Astrocyte (in vitro differentiated cells and primary cell): ENCODE measurements around the gene TULP3. TPM values are rescaled to one million over a fixed set of nuclear protein-coding genes. Genes with fewer than 3 reads are reported as not detected.
A peak's percentile ranks its signal among the peaks of the same experiment; 100 is the strongest.

Experiments used
- DNase-seq: peaks from one replicate; pipeline ENCODE4 v3.0.0-alpha.2; 2010; ENCODE audit warnings: low read depth
- FAIRE-seq: peaks from 2 replicates; lab custom pipeline; 2011; peaks lifted over from hg19 to GRCh38; lab: Jason Lieb, UNC
- H2AFZ ChIP-seq: 2 replicates; pipeline ENCODE4 v1.6.0; 2012; ENCODE audit warnings: low read depth, low read length, inconsistent platforms
- H3K27ac ChIP-seq: 2 replicates; pipeline ENCODE4 v1.5.1; 2011; ENCODE audit warnings: low read depth, low read length, inconsistent platforms
- H3K27me3 ChIP-seq: 2 replicates; pipeline ENCODE4 v1.6.0; 2011; ENCODE audit warnings: low read length, inconsistent platforms; ENCODE audit not compliant: insufficient read depth
- H3K36me3 ChIP-seq: 2 replicates; pipeline ENCODE4 v1.5.1; 2011; ENCODE audit warnings: low read length, inconsistent platforms; ENCODE audit not compliant: insufficient read depth
- H3K4me1 ChIP-seq: 2 replicates; pipeline ENCODE4 v1.5.1; 2011; ENCODE audit warnings: low read length, inconsistent platforms; ENCODE audit not compliant: insufficient read depth
- H3K4me2 ChIP-seq: 2 replicates; pipeline ENCODE4 v1.6.0; 2012; ENCODE audit warnings: low read length, inconsistent platforms
- H3K4me3 ChIP-seq: 2 replicates; pipeline ENCODE4 v1.5.1; 2011; ENCODE audit warnings: low read depth, mild to moderate bottlenecking, low read length, inconsistent platforms; ENCODE audit not compliant: insufficient read depth
- H3K79me2 ChIP-seq: 2 replicates; pipeline ENCODE4 v1.6.0; 2012; ENCODE audit warnings: mild to moderate bottlenecking, low read length, inconsistent platforms; ENCODE audit not compliant: insufficient read depth
- H3K9ac ChIP-seq: 2 replicates; pipeline ENCODE4 v1.6.0; 2012; ENCODE audit warnings: mild to moderate bottlenecking, low read length, inconsistent platforms
- H3K9me3 ChIP-seq: 2 replicates; pipeline ENCODE4 v1.5.1; 2012; ENCODE audit warnings: low read depth, mild to moderate bottlenecking, low read length, inconsistent platforms; ENCODE audit not compliant: insufficient read depth
- H4K20me1 ChIP-seq: 2 replicates; pipeline ENCODE4 v1.6.0; 2012; ENCODE audit warnings: low read length, inconsistent platforms; ENCODE audit not compliant: insufficient read depth
- H3K27ac Mint-ChIP-seq: one replicate; pipeline ENCODE4 v1.8.0; 2021; ENCODE audit warnings: mild to moderate bottlenecking, mixed read lengths; ENCODE audit not compliant: unreplicated experiment
- H3K27me3 Mint-ChIP-seq: one replicate; pipeline ENCODE4 v1.8.0; 2021; ENCODE audit warnings: low read depth, mixed read lengths; ENCODE audit not compliant: unreplicated experiment
- H3K36me3 Mint-ChIP-seq: one replicate; pipeline ENCODE4 v1.8.0; 2021; ENCODE audit warnings: low read depth, mixed read lengths; ENCODE audit not compliant: unreplicated experiment
- H3K4me1 Mint-ChIP-seq: one replicate; pipeline ENCODE4 v1.8.0; 2021; ENCODE audit warnings: low read depth, mixed read lengths; ENCODE audit not compliant: unreplicated experiment
- H3K4me3 Mint-ChIP-seq: one replicate; pipeline ENCODE4 v1.8.0; 2021; ENCODE audit warnings: mild to moderate bottlenecking, moderate library complexity, mixed read lengths; ENCODE audit not compliant: unreplicated experiment
- H3K9me3 Mint-ChIP-seq: one replicate; pipeline ENCODE4 v1.8.0; 2021; ENCODE audit warnings: mild to moderate bottlenecking, mixed read lengths; ENCODE audit not compliant: unreplicated experiment
- CTCF ChIP-seq: IDR thresholded peaks from 2 replicates; pipeline ENCODE4 v1.5.1; 2011; ENCODE audit warnings: low read depth, mild to moderate bottlenecking, inconsistent platforms, low read length, moderate library complexity; ENCODE audit not compliant: insufficient read depth
- EZH2 ChIP-seq: IDR thresholded peaks from 2 replicates; pipeline ENCODE4 v1.6.1; 2012; ENCODE audit warnings: mild to moderate bottlenecking, low read length, inconsistent platforms; ENCODE audit not compliant: insufficient read depth
- total RNA-seq: library from RNA; stranded (reverse); gene quantifications from 2 replicates; pipeline ENCODE4 v1.2.1, GENCODE V29; 2021

TULP3 gene
- total RNA-seq, 1 donor from 2014 or later = 23.6 TPM

GRCh38 chr12:2944401-2945047 is 53.8 kb downstream of the TULP3 start:
- Mint-ChIP-seq H3K4me1 (no peaks in the 10 kb centered on the region), H3K36me3 (peaks cover 6% of the 10 kb centered on the region), H3K4me3 (no peak overlapping the region), H3K27ac (peak overlapping the region; percentile 44), H3K27me3 (peaks cover 2% of the 10 kb centered on the region), H3K9me3 (peaks cover 2% of the 10 kb centered on the region)
- H3K36me3 ChIP-seq = peaks cover 5% of the 10 kb centered on the region
- H3K4me1 ChIP-seq = no peaks in the 10 kb centered on the region
- DNase-seq = no peak
- H4K20me1 ChIP-seq = no peaks in the 10 kb centered on the region
- no peak overlapping the region for H3K27ac ChIP-seq
- TF ChIP-seq CTCF = peak; percentile 56
- no peak for TF ChIP-seq EZH2
- H3K79me2 ChIP-seq = no peaks in the 10 kb centered on the region
- H3K4me2 ChIP-seq = peak overlapping the region; percentile 20
- H3K27me3 ChIP-seq = no peaks in the 10 kb centered on the region
- H3K9me3 ChIP-seq = no peaks in the 10 kb centered on the region
- no peak overlapping the region for H3K9ac ChIP-seq
- no peak overlapping the region for H2AFZ ChIP-seq
- FAIRE-seq = no peak
- no peak overlapping the region for H3K4me3 ChIP-seq

GRCh38 chr12:2949411-2949810 is 58.7 kb downstream of the TULP3 start:
- no peak for FAIRE-seq
- Histone ChIP-seq H3K27ac (no peak overlapping the region), H3K79me2 (no peaks in the 10 kb centered on the region), H3K4me3 (no peak overlapping the region), H3K36me3 (no peaks in the 10 kb centered on the region), H3K9ac (no peak overlapping the region), H3K27me3 (no peaks in the 10 kb centered on the region), H3K9me3 (no peaks in the 10 kb centered on the region), H2AFZ (no peak overlapping the region), H3K4me1 (no peaks in the 10 kb centered on the region), H4K20me1 (no peaks in the 10 kb centered on the region), H3K4me2 (no peak overlapping the region)
- Mint-ChIP-seq H3K4me1 (no peaks in the 10 kb centered on the region), H3K4me3 (no peak overlapping the region), H3K27me3 (peaks cover 4% of the 10 kb centered on the region), H3K36me3 (peaks cover under 1% of the 10 kb centered on the region), H3K9me3 (peaks cover 2% of the 10 kb centered on the region), H3K27ac (no peak overlapping the region)
- TF ChIP-seq EZH2 = no peak
- TF ChIP-seq CTCF = no peak
- DNase-seq = no peak

- H3K9me3 ChIP-seq = no peaks in the 10 kb centered on the region
- no peak overlapping the region for H2AFZ ChIP-seq
- no peaks in the 10 kb centered on the region for H3K27me3 ChIP-seq
- Mint-ChIP-seq H3K9me3 (no peaks in the 10 kb centered on the region), H3K4me3 (no peak overlapping the region), H3K27me3 (no peaks in the 10 kb centered on the region), H3K27ac (no peak overlapping the region), H3K36me3 (peaks cover 4% of the 10 kb centered on the region), H3K4me1 (peaks cover 8% of the 10 kb centered on the region)
- H3K36me3 ChIP-seq = no peaks in the 10 kb centered on the region
- no peak overlapping the region for H3K27ac ChIP-seq
- DNase-seq (no peak), FAIRE-seq (no peak)
- H3K9ac ChIP-seq = no peak overlapping the region
- H3K4me2 ChIP-seq = no peak overlapping the region
- peaks cover 18% of the 10 kb centered on the region for H3K4me1 ChIP-seq
- peaks cover 12% of the 10 kb centered on the region for H3K79me2 ChIP-seq
- H3K4me3 ChIP-seq = no peak overlapping the region
- TF ChIP-seq EZH2 (no peak), CTCF (no peak)
- peaks cover 8% of the 10 kb centered on the region for H4K20me1 ChIP-seq
Measured at GRCh38 chr12:2955888-2956287, 65.2 kb downstream of the TULP3 start.
